GM19043 (cell line): Measurements from ENCODE around the gene RASSF9.

Source experiments
- ATAC-seq: cut with Tn5 transposase; IDR thresholded peaks from one replicate; pipeline ENCODE4 v1.9.1; 2021; ENCODE audit warnings: low read depth; ENCODE audit not compliant: unreplicated experiment

RASSF9 gene

DNA sequence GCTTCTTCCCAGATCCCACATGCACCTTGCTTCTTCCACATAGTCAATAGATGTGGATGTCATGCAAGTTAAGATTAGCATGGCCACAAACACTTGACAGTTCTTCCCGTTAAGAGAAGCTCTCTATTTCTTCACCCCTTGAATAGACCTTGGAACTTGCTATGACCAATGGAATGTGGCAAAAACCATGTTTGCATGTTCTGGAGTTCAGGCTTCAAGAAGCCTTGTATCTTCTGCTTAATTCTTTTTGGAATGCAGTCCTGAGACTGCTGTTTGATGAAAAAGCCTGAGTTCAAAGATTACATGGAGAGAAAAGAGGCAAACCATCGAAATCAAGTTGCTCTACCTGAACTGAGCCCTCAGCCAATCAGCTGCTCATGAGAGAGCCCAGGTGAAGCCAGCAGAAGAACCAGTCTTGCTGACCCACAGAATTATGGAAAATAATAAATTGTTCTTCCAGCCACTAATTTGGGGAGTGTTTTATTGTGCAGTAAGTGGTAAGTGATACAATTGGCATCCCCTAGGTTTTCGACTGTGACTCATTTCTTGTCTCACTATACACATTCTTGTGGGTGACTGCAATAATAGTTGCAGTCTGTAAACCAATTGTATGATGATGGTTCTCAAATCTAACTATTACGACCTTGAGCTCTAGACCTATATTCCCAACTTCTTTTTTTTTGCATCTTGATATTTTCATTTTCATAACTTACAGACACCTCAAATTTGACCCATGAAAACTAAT lies 12.6 kb downstream of the RASSF9 start:
- ATAC-seq: no peak

GRCh38 chr12:85821759-85822158 lies 14.4 kb downstream of the RASSF9 start:
- no peak for ATAC-seq

- ATAC-seq: no peak
These were observed 15.0 kb downstream of the RASSF9 start for GRCh38 chr12:85821206-85821605.

DNA sequence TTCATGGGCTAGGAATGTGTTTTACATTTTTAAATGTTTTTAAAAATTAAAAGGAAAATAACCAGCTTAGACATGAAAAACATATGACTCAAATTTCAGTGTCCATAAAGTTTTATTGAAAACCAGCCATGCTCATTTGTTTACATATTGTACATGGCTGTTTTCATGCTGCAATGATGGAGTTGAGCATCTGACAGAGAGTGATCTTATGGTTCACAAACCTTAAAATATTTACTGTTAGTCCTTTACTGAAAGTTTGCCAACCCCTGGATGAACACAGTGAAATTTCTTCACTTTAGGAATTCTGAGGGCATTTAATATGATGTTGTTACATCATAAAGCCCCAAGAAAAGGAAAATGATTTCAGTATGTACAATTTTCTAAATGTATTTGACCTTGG lies 16.1 kb downstream of the RASSF9 start:
- no peak for ATAC-seq

DNA sequence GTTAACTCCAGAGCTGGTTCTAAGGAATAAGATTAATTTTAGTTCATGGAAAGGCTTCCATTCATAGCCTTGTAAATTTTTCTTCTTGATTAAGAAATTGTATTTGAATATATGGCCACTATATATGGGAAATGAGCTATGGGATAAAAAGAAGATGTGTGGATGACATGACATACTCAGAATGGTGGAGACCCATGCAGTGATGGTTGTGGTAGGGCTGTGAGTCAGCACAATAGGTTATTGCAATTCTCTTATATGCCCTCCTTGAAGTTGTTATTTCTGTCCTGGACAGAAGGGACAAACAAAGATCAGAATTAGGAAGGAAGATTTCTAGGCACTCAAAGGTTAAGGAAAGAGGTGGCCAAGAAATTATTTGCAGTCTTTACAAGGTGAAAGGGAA lies 21.5 kb downstream of the RASSF9 start:
- ATAC-seq: no peak

GRCh38 chr12:85814071-85814470 lies 22.1 kb downstream of the RASSF9 start:
- ATAC-seq: no peak

DNA sequence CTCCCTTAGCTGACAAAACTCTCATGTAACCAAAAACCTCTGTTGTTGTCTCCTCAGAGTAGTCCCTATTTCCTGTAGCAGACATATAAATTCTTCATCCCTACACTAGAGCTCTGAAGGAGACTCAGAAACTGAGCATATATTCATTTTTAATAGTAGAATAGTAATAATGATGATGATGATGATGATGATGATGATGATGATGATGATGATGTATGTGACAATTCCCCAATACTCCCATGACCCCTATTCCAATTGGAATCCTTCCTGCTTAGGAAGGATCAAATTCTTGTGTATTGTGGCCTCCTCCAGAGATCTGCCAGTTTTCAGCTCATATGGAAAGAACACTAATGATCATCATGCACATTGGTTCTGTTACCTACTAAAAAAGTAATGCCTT lies 26.7 kb downstream of the RASSF9 start:
- ATAC-seq: no peak

GRCh38 chr12:85807730-85808129 lies 28.5 kb downstream of the RASSF9 start:
- ATAC-seq: no peak

DNA sequence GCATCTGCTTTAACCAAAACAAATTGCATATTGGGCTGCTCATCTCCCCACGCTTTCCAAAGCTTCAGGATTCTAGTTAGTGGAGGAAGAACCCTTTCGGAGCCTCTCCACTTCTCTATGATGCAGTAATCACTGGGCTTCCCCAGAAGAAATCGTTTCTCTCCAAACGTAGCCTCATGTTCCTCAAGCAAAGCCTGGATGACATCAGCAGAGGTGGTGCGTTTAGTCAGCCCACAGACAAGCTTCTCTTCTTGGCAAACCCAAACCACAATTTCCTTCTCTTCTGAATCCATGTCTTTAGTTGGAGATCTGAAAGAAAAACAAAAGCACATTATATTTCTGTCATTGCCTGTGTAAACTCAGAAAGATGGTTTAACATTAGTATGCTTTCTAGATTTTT lies 30.6 kb downstream of the RASSF9 start:
- ATAC-seq: no peak

DNA sequence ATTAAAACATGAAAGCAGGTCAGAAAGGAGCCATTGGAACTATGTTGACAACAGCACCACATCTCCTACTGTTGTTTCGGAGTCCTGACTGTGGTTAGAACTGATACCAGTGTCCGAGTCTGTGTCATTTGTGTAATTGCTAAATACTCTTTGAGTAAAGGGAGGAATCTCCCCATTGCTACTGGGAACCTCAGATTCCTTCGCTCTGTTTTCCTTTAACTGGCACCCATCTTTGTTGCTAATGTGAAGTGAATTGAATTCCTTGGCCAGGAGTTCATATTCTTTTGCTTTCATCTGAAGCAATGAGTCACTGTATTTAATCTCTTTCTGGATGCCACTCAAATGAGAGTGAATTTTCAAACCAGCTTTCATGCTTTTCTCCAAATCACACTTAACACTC lies 31.5 kb downstream of the RASSF9 start:
- ATAC-seq: no peak

GRCh38 chr12:85803923-85804322 lies 32.3 kb downstream of the RASSF9 start:
- ATAC-seq: no peak

GRCh38 chr12:85803231-85803630 lies 33.0 kb downstream of the RASSF9 start:
- ATAC-seq: no peak

DNA sequence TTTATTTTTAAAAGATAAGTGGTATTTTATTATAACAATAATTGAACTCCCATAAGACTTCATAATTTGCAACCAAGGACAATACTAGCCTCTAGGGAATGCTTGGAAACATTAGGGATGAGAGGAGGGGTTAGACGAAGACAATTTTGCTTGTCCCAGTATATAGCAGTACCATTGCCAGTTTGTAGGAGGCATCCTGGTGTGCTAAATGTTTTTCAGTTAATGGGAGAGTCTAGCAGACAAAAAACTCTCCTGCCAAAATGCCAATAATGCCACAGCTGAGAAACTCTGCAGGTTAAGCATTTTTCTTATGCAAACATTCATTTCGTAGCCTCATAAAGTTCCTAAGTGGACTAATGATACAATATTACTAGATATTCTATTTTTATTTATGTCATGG lies 38.1 kb downstream of the RASSF9 start:
- no peak for ATAC-seq

DNA sequence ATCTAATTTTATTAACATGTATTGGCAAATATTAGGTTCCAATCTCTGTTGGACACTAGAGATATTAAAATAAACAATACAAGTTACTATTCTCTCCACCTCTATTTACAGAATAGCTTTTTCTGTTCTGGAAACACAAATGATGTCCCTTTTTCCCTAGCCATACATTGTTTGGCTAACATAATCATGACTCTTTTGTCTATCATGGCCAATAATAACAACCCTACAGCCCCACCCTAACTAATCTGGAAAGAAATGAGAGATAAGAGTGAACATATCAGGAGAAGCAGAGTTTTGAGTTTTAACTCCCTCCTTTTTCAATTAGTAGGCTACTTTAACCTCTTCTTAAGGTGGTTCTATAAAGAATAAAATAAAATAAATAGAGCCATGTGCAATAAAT lies 40.2 kb downstream of the RASSF9 start:
- no peak for ATAC-seq

GRCh38 chr12:85794531-85794930 lies 41.7 kb downstream of the RASSF9 start:
- no peak for ATAC-seq

- no peak for ATAC-seq
These were observed 52.0 kb downstream of the RASSF9 start for GRCh38 chr12:85784096-85784720.

- no peak for ATAC-seq
These were observed 53.5 kb downstream of the RASSF9 start for GRCh38 chr12:85782711-85783110.

DNA sequence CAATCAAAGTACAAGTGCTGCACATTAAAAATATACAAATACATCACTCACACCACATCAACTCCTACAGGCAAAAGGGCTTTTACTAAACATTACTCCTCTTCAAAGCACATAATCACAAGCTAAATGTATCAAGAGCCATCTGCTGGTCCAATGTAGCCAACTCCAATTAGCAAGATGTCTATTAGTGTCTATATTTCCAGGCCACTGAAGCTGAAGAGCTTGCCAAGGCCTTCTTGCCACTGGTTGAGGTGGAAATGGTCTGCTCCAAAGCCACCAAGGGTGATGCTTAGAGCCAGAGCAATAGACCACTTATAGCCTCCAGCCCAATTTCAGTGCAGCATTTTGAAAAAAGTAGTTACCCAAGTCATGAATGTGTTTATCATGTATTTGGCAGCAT lies 54.4 kb downstream of the RASSF9 start:
- no peak for ATAC-seq

DNA sequence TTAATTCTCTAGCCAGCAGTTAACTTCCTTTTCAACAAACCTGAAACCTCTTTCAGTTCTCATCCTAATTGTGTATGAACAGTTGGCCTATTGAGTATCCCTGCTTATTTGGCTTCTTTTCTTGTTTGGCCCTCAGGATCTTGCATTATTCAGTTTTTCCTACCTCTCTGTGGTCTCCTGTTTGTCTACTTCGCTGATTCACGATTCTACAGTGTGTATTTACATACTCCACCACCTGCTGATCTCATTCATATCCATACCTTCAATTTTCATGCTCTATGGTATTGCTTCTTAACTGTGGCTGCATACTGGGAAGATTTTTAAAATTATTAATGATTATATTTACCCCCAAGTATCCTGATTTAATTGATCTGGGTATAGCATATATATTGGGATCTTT lies 56.4 kb downstream of the RASSF9 start:
- ATAC-seq: no peak

DNA sequence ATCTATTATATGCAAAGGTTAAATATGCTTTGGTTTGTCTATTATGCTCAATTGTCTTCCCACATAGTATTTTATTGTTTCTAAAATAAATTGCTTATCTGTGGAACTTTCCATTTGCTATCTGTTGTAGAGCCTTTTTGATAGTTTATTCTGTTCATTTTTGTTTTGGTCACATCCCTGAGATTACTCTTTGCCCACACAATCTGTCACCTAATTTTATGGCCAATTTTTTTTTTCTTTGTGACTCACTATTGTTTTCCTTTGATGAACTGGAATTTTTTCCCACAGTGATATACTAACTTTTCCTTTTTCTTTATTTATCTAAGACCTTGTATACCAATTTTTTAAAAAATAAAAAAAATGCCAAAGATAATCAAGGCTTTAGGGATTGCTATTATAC lies 61.1 kb downstream of the RASSF9 start:
- no peak for ATAC-seq

GRCh38 chr12:85765453-85765869 lies 70.7 kb downstream of the RASSF9 start:
- ATAC-seq: no peak

DNA sequence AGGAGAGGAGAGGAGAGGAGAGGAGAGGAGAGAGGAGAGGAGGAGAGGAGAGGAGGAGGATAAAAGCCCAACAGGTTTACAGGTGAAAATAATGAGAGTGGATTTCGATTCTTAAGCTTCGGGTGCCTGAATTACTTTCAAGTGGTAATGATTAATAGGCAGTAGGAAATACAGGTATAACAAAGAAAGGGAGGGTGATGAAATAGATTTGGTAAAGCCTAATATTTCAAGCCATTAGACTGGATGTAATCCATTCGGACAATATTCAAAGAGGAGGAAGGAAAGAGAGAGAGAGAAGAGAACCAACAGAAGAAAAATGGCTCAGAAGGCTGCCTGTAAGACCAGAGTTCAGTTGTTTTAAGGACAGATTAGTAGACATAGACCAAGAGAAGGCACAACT lies 76.6 kb downstream of the RASSF9 start:
- no peak for ATAC-seq
